ENCODE results near the gene ZNF124.
"Not testable (repeated sequence)": the region's sequence is repeated elsewhere in the genome, so short reads cannot be mapped to it uniquely, and the experiment has no call there.

The ZNF124 gene

DNA sequence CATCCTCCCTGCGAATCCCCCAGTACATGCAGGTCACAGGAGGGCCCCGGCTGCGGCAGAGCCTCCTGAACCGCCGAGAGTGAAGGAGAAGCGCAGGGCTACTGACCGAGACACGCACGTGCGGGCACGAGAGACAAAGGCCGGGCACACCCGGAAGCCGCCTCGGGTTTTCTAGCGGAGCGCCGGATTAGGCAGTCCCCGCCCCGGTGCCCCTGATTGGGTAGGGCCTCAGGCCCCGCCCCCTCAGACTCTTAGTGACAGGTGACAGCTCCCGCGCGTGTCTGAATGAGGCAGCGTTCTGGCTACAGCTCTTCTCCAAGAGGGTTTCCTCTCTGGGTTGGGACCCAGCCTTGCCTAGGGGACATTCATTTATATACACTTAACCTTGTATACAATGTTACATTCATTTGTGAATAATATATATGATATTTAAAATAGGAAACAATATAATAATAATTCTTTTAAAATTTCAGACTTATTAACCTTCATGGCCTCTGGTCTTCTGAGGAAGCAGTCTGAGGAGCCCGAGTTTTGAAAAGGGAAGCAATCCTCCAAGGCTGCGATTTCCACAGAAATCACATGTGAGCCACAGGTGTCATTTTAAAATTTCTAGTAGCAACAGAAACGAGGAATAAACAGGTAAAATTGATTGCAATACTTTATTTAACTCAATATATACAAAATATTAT, at the start of gene ZNF124:
Gene ZNF124, minus strand, starts transcription at position 146 of the 689 bp plus-strand sequence. Its CDS starts 143 bp downstream, at position 3.
- DNase-seq (ENCODE audit: low read depth): not testable (repeated sequence)

- not testable (repeated sequence) for DNase-seq (ENCODE audit: low read depth)
Measured at GRCh38 chr1:247220280-247220679, 48.5 kb upstream of the ZNF124 start.

DNA sequence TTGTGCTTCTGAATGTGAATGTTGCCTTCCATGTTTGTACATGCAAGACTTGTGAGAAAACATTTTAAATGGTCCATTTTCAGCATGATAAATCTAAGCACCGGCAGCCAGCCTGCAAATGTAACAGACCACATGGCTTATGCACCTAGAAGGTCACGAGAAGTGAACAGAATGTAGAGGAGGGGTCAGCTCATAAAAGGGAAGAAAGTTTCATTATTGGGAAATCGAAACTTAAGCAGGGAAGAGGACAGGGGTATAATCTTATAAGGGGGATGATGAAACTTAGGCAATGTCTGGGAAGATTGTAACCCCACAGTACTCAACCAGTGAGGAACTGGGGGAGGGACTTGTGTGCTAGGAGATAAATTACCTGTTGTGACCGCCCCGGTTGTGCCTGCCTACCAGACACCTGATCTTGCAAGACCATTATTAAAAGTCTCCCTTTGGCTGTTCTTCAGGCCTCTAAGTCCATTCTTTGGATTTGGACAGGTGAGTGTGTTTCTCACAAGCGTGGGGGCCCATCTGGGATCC, 46.4 kb upstream of the ZNF124 start:
- no peak for DNase-seq (ENCODE audit: low read depth)

- no peak for DNase-seq (ENCODE audit: low read depth)
Measured at GRCh38 chr1:247216261-247216660, 44.4 kb upstream of the ZNF124 start.

- DNase-seq (ENCODE audit: low read depth): no peak
Measured at GRCh38 chr1:247212627-247213617, 41.1 kb upstream of the ZNF124 start.

- no peak for DNase-seq (ENCODE audit: low read depth)
Measured at GRCh38 chr1:247212012-247212411, 40.2 kb upstream of the ZNF124 start.

GRCh38 chr1:247211339-247211738, 39.5 kb upstream of the ZNF124 start:
- DNase-seq (ENCODE audit: low read depth): no peak

GRCh38 chr1:247210376-247211117, 38.7 kb upstream of the ZNF124 start:
- peak; percentile 46 for DNase-seq (ENCODE audit: low read depth)

DNA sequence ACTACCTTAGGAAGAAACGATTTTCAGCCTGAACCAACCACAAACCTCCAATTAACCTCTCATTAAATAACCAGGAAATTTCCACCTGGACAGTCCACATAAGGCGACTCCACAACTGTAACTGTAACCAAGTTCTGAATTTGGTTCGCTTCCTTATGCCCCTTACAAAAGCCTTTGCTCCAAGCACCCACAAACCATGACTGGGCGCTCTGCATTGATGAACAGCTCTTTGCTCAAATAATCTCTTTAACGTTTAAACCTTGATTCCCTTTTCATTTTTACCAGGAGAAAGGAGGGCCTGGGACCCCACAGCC, 38.2 kb upstream of the ZNF124 start:
- DNase-seq (ENCODE audit: low read depth): no peak

GRCh38 chr1:247209396-247209795, 37.6 kb upstream of the ZNF124 start:
- DNase-seq (ENCODE audit: low read depth): no peak

DNA sequence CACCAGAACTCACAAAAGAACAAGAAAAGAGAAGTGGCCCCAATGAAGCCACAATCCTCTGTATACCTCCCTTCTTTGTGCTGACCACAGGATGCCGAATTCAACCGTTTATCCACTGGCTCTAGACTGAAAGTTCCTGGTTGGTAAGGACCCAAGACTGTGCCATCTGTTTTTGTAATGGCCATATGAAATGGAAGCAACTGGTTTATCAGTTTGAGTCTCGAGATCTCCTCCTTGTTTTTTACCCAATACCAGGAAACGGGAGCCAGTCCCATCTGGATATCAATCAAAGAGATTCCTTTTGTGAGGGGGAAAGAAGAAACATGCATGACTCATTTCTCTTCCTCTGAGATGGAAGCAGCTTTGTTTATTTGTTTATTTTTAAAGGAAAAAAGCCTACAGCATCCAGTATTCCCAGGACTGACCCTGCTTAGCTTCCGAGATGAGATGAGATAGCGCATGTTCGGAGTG, 32.4 kb upstream of the ZNF124 start:
- DNase-seq (ENCODE audit: low read depth): no peak

DNA sequence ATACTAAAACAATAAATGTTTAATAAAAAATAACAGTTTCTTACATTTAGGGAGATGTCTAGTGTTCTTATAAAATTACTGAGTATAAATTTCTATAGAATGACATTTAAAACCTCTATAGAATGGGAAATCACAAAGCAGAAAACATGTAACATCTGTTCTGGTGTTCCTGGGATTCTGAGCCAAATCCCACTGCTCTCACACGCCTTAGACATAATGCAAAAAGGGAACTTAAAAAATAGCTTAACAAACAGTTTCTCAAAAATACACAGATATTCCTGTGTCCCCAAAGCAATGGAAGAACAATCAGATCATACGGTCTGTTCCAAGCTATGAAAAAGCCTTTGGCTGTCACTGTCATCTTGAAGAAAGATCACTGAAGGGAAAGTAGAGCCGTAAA, 27.0 kb upstream of the ZNF124 start:
- no peak for DNase-seq (ENCODE audit: low read depth)

GRCh38 chr1:247193958-247194357, 22.1 kb upstream of the ZNF124 start:
- no peak for DNase-seq (ENCODE audit: low read depth)

GRCh38 chr1:247189981-247190798, 18.4 kb upstream of the ZNF124 start:
- no peak for DNase-seq (ENCODE audit: low read depth)

GRCh38 chr1:247185667-247186066, 13.8 kb upstream of the ZNF124 start:
- no peak for DNase-seq (ENCODE audit: low read depth)

- no peak for DNase-seq (ENCODE audit: low read depth)
Measured at GRCh38 chr1:247184254-247184653, 12.4 kb upstream of the ZNF124 start.

- no peak for DNase-seq (ENCODE audit: low read depth)
Measured at GRCh38 chr1:247182994-247183393, 11.2 kb upstream of the ZNF124 start.

DNA sequence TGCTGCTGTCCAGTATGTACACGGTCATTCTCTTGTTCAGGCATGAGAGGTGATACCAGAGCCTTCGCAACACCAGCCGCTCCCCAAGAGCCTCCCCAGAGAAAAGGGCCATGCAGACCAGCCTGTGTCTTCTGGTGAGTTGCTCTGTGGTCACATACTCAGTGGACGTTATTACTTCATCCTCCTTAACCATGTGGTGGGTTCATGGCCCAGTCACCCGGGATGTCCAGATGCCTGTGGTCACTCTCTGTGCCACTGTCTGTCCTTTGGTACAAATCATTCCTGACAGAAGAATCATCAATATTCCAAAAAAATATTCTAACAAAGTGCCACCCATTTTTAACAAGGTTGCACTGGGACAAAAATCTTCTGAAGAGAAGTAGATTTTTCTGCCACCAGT, 8.8 kb upstream of the ZNF124 start:
- DNase-seq (ENCODE audit: low read depth): no peak

DNA sequence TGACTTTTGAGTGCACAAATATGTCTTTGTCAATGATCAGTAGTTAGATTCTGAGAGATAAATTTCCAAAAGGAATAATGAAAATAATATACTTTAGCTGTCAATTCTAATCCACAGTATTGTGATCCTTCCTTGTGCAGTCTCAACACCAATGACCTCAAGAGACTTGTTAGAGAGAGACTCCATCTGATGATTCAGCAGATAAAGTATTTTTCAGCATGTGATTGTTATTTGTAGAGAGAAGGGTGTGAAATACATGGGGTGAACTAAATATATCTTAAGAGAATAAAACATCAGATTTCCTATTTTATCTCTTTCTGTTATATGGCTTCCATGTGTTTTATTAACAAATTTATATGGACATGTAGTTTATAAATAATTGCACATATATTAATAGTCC, 5.9 kb upstream of the ZNF124 start:
- DNase-seq (ENCODE audit: low read depth): no peak

DNA sequence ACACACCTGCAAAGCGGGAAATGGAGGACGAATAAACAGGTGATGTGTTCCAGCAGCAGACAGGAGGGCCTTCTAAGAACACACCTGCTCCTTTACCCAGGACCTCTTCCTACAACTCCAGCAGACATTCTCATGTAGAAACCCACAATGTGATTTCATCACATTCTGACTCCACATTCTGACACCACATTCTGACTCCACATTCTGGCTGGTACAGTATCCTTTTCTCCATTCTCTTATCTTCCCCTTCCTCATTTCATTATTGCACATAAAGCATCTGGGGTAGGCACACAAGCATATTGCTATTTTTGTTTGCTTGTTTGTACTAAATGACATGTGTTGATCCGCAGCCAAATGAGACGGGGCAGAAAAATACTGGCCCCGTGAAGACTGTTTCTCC, 3.6 kb upstream of the ZNF124 start:
- DNase-seq (ENCODE audit: low read depth): no peak

DNA sequence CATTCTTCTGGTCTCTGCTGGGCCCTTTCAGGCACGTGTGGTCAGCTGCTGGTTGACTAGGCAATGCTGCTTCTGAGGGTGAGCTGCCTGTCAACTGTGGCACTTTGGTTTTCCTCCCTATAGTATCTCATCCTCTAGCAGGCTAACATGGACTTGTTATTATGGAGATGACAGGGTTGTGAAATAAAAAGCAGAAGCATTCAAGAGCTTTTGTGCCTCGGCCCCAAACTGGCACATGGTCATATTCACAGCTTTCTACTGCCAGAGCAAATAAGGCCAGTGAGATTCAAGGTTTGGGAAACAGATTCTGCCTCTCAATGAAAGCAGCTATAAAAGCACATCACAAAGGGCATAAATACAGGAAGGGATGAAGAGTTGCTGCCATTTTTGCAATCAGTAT, 1.6 kb upstream of the ZNF124 start:
- DNase-seq (ENCODE audit: low read depth): no peak

All from non-pigmented ciliary epithelial cell (primary cell).